ENCODE data around the gene OPRL1. TPM values are rescaled to one million over a fixed set of nuclear protein-coding genes. Genes with fewer than 3 reads are reported as not detected.

Gene OPRL1
- polyA plus RNA-seq, 3 donors: 0.65 to 1.3 (median 1.2) TPM

DNA sequence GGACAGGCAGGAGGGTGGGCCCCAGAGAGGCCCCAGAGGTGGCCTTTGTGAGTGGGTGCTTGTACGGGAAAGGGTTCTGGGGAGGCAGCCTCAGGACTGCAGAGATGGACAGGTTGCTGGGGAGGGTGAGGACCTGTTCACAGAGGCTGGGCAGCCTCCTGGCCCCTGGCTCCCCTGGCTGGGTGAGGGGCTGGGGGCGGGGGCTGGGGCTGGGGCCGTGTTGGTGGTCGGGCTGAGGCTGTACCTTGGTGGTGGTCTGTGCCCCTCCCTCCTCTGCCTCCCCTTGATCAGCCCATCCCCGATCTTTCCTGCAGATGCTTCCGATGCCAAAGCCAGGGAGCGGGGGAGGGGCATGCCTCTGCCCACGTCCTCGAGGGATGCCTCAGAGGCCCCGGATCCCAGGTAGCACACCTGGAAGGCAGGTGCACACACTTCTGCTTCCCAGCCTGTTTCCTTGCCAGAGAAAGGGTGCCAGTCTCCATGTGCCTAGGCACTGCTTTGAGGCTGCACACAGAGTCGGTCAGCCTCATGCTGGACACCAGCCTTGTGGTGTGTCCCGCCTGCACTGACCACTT is 12.1 kb upstream of the OPRL1 start:
- DNase-seq (ENCODE audit: extremely low read depth in 1 of 11, low read depth in 9 of 11, low spot score in 4 of 11): no peak

DNA sequence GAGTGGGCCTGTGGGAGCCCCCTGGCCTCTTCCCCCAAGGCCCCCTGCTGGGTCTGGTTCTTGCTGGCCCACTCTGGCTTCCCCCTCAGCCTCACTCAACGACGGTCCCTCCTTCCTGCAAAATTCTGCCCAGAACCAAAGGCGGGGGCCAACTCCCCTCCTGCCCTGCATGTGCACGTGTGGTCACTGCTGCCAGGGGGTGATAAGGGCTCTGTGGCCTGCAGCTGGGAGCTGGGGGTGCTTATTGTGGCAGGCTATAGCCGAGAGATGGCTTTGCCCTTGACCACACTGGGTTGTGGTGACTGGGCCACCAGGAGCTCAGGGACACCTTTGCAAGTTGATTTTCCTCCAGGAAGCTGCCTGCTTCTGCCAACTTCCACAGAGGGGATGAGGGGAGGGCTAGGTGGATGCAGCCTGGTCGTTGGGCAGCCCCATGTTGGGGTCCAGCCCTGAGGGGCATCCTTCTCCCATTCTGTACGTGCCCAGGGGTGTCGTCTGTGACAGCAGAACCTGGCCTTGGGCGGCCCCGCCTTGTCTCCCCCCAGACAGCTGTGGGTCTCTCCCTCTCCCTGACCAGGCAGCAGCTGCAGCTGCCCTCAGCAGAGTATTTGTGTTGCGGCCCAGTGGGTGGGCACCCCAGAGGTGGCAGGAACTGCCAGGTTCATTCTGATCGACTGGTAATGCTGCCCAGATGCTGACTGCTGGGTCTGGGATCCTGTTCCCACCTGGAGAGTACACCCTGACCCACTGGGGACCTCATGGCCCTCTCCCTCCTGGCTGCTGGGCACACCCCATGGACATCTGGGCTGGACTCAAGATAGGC is 11.3 kb upstream of the OPRL1 start:
- no peak for DNase-seq (ENCODE audit: extremely low read depth in 1 of 11, low read depth in 9 of 11, low spot score in 4 of 11)

DNA sequence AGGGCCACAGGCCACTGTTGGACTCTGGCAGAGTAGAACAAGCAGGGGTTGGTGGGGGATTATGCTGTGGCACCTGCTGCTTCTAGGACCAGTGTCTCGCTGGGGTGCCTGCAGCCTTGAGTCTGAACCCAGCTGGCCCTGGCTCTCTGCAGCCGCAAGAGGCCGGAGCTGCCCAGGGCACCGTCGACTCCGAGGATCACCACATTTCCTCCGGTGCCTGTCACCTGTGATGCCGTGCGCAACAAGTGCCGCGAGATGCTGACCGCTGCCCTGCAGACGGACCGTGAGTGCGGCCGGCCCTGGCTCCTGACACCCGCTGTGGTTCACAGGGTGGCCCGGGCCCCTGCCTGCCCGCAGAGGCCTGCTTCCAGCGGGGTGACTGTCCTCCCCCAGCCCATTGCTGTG is 10.7 kb upstream of the OPRL1 start:
- no peak for DNase-seq (ENCODE audit: extremely low read depth in 1 of 11, low read depth in 9 of 11, low spot score in 4 of 11)

- no peak for DNase-seq (ENCODE audit: extremely low read depth in 1 of 11, low read depth in 9 of 11, low spot score in 4 of 11)
These were observed 10.2 kb upstream of the OPRL1 start for GRCh38 chr20:64069614-64070243.

GRCh38 chr20:64070244-64070993 is 9.5 kb upstream of the OPRL1 start:
- DNase-seq (ENCODE audit: extremely low read depth in 1 of 11, low read depth in 9 of 11, low spot score in 4 of 11): no peak

- no peak for DNase-seq (ENCODE audit: extremely low read depth in 1 of 11, low read depth in 9 of 11, low spot score in 4 of 11)
These were observed 8.2 kb upstream of the OPRL1 start for GRCh38 chr20:64071341-64072332.

GRCh38 chr20:64072498-64073063 is 7.3 kb upstream of the OPRL1 start:
- DNase-seq (ENCODE audit: extremely low read depth in 1 of 11, low read depth in 9 of 11, low spot score in 4 of 11): no peak

- DNase-seq (ENCODE audit: extremely low read depth in 1 of 11, low read depth in 9 of 11, low spot score in 4 of 11): no peak
These were observed 6.3 kb upstream of the OPRL1 start for GRCh38 chr20:64073476-64074183.

DNA sequence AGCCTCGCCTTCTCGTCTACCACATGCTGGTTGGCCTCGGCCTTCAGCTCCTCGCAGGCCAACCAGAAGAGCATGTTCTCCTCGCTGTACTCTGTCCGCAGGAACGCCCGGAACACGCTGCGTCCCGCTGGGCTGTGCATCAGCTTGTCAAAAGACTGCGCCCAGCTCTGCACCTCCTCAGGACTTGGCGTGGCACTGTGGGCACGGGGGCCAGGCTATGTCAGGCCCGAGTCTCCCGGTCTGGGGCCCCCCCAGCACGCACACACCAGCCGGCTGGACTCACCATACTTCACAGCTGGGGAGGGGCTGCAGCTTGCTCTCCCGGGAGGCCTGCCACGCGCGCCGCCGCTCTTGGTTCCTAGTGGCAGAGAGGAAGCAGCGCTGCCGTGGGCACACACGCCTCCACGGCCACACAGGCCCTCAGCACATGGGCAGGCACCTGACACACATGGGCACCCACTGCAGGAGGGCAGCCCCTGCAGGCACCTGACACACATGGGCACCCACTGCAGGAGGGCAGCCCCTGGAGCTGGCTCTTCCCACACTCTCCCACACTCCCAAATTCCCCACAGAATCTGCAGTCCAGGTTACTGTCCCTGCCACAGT is 5.6 kb upstream of the OPRL1 start:
- DNase-seq (ENCODE audit: extremely low read depth in 1 of 11, low read depth in 9 of 11, low spot score in 4 of 11): no peak

DNA sequence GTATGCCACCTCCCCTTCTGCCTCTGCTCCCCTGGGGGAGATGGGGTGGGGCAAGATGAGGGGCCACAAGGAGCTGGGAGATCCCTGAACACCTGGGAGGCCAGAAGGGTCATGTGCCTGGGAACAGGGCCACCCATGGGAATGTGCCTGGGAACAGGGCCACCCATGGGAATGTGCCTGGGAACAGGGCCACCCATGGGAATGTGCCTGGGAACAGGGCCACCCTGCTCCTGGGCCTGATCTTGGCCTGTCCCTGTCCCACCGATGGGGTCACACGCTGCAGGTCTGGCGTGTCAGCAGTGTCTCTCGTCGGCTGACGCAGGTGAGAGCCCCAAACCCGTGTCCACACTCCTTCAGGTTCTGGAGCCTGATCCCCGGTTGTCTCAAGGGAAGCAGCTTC is 4.9 kb upstream of the OPRL1 start:
- no peak for DNase-seq (ENCODE audit: extremely low read depth in 1 of 11, low read depth in 9 of 11, low spot score in 4 of 11)

GRCh38 chr20:64075556-64075955 is 4.3 kb upstream of the OPRL1 start:
- DNase-seq (ENCODE audit: extremely low read depth in 1 of 11, low read depth in 9 of 11, low spot score in 4 of 11): no peak

- no peak for DNase-seq (ENCODE audit: extremely low read depth in 1 of 11, low read depth in 9 of 11, low spot score in 4 of 11)
These were observed 3.6 kb upstream of the OPRL1 start for GRCh38 chr20:64076061-64076997.

DNA sequence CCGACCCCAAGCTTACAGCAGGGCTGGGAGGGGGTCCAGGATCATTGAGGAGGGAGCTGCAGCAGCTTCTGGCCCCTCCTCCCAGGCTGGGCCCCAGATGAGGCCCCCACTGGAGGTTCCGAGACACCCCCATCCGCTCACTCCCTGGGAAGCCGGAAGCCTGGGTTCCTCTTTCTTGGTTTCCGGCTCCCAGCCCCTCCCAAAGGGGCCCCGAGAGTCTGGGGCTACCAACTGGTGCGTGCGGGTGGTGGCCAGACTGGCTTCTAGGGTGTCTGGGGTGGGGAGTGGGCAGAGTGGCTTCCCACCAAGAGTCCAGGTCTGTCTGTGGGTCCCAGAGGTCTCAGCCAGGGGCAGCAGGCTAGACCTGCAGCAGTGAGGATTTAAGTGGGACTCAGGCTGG is 2.8 kb upstream of the OPRL1 start:
- no peak for DNase-seq (ENCODE audit: extremely low read depth in 1 of 11, low read depth in 9 of 11, low spot score in 4 of 11)

DNA sequence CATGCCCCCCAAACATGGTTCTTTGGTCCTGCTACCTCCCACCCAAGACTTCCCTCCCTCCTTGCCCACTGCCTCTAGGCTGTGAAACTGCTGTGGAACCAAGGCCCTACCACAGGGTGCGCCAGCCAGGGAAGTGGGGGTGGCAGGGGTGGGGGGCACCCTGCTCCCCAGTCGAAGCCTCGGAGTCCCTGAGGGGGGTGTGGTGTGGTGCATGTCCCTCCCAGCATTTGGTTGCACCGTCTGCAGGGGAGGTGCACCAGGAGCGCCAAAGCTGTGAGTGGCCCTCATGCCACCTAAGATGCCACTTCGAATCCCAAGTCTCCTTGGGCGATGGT is 2.4 kb upstream of the OPRL1 start:
- DNase-seq (ENCODE audit: extremely low read depth in 1 of 11, low read depth in 9 of 11, low spot score in 4 of 11): no peak

DNA sequence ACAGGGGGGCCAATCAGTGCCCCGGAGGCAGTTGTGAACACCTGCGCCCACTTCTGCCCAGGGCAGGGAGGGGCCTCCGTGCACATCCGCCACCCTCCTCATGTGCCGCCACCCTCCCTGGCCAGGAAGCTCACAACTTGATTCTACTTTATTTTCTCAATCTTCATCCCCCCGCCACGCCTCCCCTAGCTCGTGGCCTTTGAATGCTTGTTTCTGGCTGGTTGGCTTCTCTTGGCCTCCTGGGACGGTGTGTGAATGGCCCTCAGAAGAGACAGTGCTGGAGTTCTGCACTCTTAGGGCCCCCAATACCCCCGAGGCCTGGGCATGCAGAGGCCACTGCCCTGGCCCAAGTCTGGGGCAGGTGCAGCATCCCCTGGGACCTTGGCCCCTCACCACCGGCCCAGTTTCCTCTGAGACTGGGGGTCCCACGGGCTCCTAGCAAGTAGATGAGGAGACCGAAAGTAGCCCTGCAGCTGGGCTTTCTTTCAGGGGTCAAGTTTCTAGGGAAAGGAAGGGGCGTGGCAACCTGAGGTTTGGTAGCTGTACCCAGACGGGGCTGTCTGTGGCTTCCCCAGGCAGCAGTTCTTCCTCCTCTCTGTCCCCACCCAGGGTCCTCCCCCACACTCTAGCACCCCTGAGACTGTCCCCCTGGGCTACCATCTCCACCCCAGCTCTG is 1.9 kb upstream of the OPRL1 start:
- DNase-seq (ENCODE audit: extremely low read depth in 1 of 11, low read depth in 9 of 11, low spot score in 4 of 11): no peak

DNA sequence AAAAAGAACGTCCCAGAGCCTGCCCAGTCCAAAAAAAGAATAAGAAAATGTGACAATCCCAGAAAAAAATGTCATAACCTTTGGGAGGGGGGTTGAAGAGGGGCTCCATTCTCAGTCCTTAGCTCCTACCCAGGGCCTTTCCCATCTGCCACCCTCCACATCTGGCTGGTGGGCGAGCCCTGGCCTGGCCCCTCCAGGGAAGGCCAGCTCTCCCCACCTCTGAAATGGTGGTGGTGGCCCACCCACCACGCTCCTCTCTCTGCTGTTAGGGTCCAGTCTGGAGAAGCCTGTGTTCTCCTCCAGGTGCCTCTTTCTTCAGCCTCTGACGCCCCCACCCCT is 979 bp upstream of the OPRL1 start:
- no peak for DNase-seq (ENCODE audit: extremely low read depth in 1 of 11, low read depth in 9 of 11, low spot score in 4 of 11)
